Measurements from ENCODE around the gene UNC5C.

UNC5C gene

GRCh38 chr4:95381843-95382580 is 166.8 kb downstream of the UNC5C start:
- Histone ChIP-seq H3K27me3 (no peaks in the 10 kb centered on the region), H3K4me1 (ENCODE audit: control insufficient read depth in 1 of 2, insufficient read depth in 1 of 2, low read depth in 1 of 2, low read length in 1 of 2) (no peaks in the 10 kb centered on the region), H3K36me3 (no peaks in the 10 kb centered on the region), H3K27ac (no peak overlapping the region), H3K4me3 (ENCODE audit: low read depth in 1 of 2, low read length in 1 of 2) (no peak overlapping the region), H3K9me3 (no peaks in the 10 kb centered on the region)
- no peak for TF ChIP-seq CTCF (IDR thresholded peaks at IDR 0.05)

GRCh38 chr4:95379633-95380032 is 169.1 kb downstream of the UNC5C start:
- no peaks in the 10 kb centered on the region for H3K36me3 ChIP-seq
- no peaks in the 10 kb centered on the region for H3K27me3 ChIP-seq
- H3K27ac ChIP-seq: no peak overlapping the region
- H3K4me1 ChIP-seq (ENCODE audit: control insufficient read depth in 1 of 2, insufficient read depth in 1 of 2, low read depth in 1 of 2, low read length in 1 of 2): no peaks in the 10 kb centered on the region
- H3K4me3 ChIP-seq (ENCODE audit: low read depth in 1 of 2, low read length in 1 of 2): no peak overlapping the region
- TF ChIP-seq CTCF (IDR thresholded peaks at IDR 0.05): no peak
- H3K9me3 ChIP-seq: no peaks in the 10 kb centered on the region

- Histone ChIP-seq H3K9me3 (no peaks in the 10 kb centered on the region), H3K4me3 (ENCODE audit: low read depth in 1 of 2, low read length in 1 of 2) (no peak overlapping the region), H3K4me1 (ENCODE audit: control insufficient read depth in 1 of 2, insufficient read depth in 1 of 2, low read depth in 1 of 2, low read length in 1 of 2) (no peaks in the 10 kb centered on the region), H3K27me3 (no peaks in the 10 kb centered on the region), H3K36me3 (no peaks in the 10 kb centered on the region), H3K27ac (no peak overlapping the region)
- TF ChIP-seq CTCF (IDR thresholded peaks at IDR 0.05): no peak
These were observed 171.3 kb downstream of the UNC5C start for GRCh38 chr4:95377366-95377900.

- no peaks in the 10 kb centered on the region for H3K36me3 ChIP-seq
- H3K27me3 ChIP-seq: no peaks in the 10 kb centered on the region
- H3K27ac ChIP-seq: no peak overlapping the region
- no peak for TF ChIP-seq CTCF (IDR thresholded peaks at IDR 0.05)
- H3K9me3 ChIP-seq: no peaks in the 10 kb centered on the region
- peaks cover 0 to 6% of the 10 kb centered on the region in 2 experiments for H3K4me1 ChIP-seq (ENCODE audit: control insufficient read depth in 1 of 2, insufficient read depth in 1 of 2, low read depth in 1 of 2, low read length in 1 of 2)
- H3K4me3 ChIP-seq (ENCODE audit: low read depth in 1 of 2, low read length in 1 of 2): no peak overlapping the region
These were observed 177.1 kb downstream of the UNC5C start for GRCh38 chr4:95371476-95372224.

GRCh38 chr4:95367824-95368223 is 180.9 kb downstream of the UNC5C start:
- no peaks in the 10 kb centered on the region for H3K9me3 ChIP-seq
- H3K4me3 ChIP-seq (ENCODE audit: low read depth in 1 of 2, low read length in 1 of 2): no peak overlapping the region
- peaks cover 0 to 6% of the 10 kb centered on the region in 2 experiments for H3K4me1 ChIP-seq (ENCODE audit: control insufficient read depth in 1 of 2, insufficient read depth in 1 of 2, low read depth in 1 of 2, low read length in 1 of 2)
- no peaks in the 10 kb centered on the region for H3K27me3 ChIP-seq
- no peaks in the 10 kb centered on the region for H3K36me3 ChIP-seq
- H3K27ac ChIP-seq: no peak overlapping the region
- no peak for TF ChIP-seq CTCF (IDR thresholded peaks at IDR 0.05)
